GM19395 (cell line): ENCODE measurements around the gene HSPB9.

Experiments
- ATAC-seq: cut with Tn5 transposase; IDR thresholded peaks from one replicate; pipeline ENCODE4 v1.9.1; 2021; ENCODE audit warnings: mild to moderate bottlenecking, moderate library complexity; ENCODE audit not compliant: unreplicated experiment

The HSPB9 gene

GRCh38 chr17:42098730-42099399, 23.7 kb upstream of the HSPB9 start:
- ATAC-seq, result no peak

- ATAC-seq, result no peak
Measured at GRCh38 chr17:42101513-42102292, 20.9 kb upstream of the HSPB9 start.

GRCh38 chr17:42103221-42103954, 19.2 kb upstream of the HSPB9 start:
- no peak for ATAC-seq

GRCh38 chr17:42104264-42104663, 18.3 kb upstream of the HSPB9 start:
- no peak for ATAC-seq

GRCh38 chr17:42106009-42106408, 16.6 kb upstream of the HSPB9 start:
- no peak for ATAC-seq

GRCh38 chr17:42107124-42107523, 15.5 kb upstream of the HSPB9 start:
- ATAC-seq, result no peak

- no peak for ATAC-seq
Measured at GRCh38 chr17:42107597-42108576, 14.7 kb upstream of the HSPB9 start.

GRCh38 chr17:42109086-42109485, 13.5 kb upstream of the HSPB9 start:
- ATAC-seq, result no peak

GRCh38 chr17:42110301-42111264, 12.0 kb upstream of the HSPB9 start:
- ATAC-seq, result no peak

GRCh38 chr17:42111265-42111636, 11.4 kb upstream of the HSPB9 start:
- ATAC-seq, result no peak

- ATAC-seq, result peak; percentile 3
Measured at GRCh38 chr17:42111871-42112551, 10.6 kb upstream of the HSPB9 start.

GRCh38 chr17:42112552-42113176, 9.9 kb upstream of the HSPB9 start, which contains the start of gene DHX58:
DHX58 (minus strand) TSS chr17:42112714; CDS start chr17:42111892, 822 bp downstream.
- ATAC-seq, result peak; percentile 69

- ATAC-seq, result no peak
Measured at GRCh38 chr17:42113293-42114069, 9.1 kb upstream of the HSPB9 start.

- no peak for ATAC-seq
Measured at GRCh38 chr17:42114118-42114517, 8.5 kb upstream of the HSPB9 start.

- no peak for ATAC-seq
Measured at GRCh38 chr17:42116705-42117396, 5.8 kb upstream of the HSPB9 start.

GRCh38 chr17:42117397-42118125, 5.0 kb upstream of the HSPB9 start:
- ATAC-seq, result no peak
